Left forelimb (tissue), 1 donor: ENCODE results near the gene GK2.

Experiments used
- DNase-seq: peaks from one replicate; pipeline ENCODE4 v3.0.0-alpha.2; 2018; ENCODE audit warnings: low spot score

The GK2 gene

GRCh38 chr4:79385641-79386040 lies 22.4 kb downstream of the GK2 start:
- DNase-seq, result no peak

GRCh38 chr4:79381161-79381560 lies 26.9 kb downstream of the GK2 start:
- DNase-seq, result no peak

DNA sequence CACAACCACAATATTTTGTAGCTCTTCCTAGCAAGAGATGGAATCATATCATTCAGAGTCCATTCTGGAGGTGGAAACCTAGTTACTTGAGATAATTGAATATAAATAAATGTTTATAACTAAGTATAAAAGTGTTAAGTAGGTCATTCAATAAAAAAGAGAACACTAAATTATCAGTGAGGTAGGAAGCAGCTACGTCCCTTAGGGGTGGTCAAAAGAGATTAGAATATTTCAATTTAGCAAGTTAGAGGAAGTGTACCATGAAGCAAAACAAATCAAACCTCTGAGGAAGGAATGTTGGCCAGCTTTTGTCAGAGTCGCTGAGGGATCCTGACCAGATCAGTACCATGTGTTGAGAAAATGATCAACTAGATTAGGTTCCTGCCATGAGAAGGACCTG lies 38.0 kb downstream of the GK2 start:
- DNase-seq, result no peak

GRCh38 chr4:79367096-79367495 lies 40.9 kb downstream of the GK2 start:
- DNase-seq, result no peak

DNA sequence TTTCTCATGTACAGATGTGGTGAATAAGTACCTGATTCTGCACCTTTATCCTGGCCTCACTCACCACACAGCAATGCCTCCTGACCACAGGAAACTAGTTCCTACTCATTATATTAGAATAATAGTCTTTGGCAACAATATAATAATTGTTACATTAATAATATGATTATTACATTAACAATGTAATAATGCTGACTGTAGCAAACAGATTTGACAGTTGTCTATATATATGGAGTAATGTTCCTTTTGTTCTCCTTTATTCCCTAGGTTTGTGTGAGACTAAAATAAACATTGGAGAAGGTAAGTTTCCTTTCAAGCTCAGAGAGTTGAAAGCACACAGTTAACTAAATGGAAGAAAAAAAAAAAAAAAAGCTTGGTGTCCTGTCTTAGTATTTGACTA lies 41.6 kb downstream of the GK2 start:
- DNase-seq, result no peak

- no peak for DNase-seq
Observed at GRCh38 chr4:79364061-79364460, 44.0 kb downstream of the GK2 start.

- no peak for DNase-seq
Observed at GRCh38 chr4:79362626-79363025, 45.4 kb downstream of the GK2 start.

DNA sequence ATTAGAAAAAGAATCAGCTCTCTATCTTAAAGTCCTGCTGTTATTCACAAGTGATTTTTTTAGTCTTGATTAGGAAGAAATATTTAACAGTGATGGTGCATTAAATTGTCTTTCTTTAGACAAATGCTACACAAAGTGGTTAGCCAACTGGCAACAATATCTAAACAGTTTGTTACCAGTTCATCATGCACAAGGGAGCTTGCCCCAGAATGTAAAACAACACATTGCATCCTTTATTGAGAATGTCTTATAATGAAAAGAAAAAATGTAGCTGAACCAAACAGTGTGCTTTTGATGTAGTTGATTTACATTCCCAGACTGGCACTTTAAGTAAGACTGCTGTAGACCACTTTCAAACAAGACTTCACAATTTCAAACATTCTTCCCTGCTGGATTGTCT lies 48.0 kb downstream of the GK2 start:
- no peak for DNase-seq

- DNase-seq, result no peak
Observed at GRCh38 chr4:79358438-79358837, 49.6 kb downstream of the GK2 start.

GRCh38 chr4:79357365-79357764 lies 50.7 kb downstream of the GK2 start:
- no peak for DNase-seq
